Uterus (tissue), 2 donors: ENCODE results near the gene WSCD2.

ENCODE experiments used
- POLR2A ChIP-seq, 2 donors: fragments of 450-650 bp; IDR thresholded peaks; one replicate each; pipeline ENCODE4 v1.6.1; 2016; ENCODE audit warnings: antibody characterized with exemption in 2 of 2, mild to moderate bottlenecking in 1 of 2, moderate library complexity in 1 of 2
- TF ChIP-seq, protein P1 (sequence below), 4 experiments: fragments of 200-600 bp in 2 of 4; fragments of 450-650 bp in 2 of 4; sonication (generic) in 2 of 4; IDR thresholded peaks; one replicate each; pipeline ENCODE4 v1.5.1; 2016 to 2019; ENCODE audit warnings: antibody characterized with exemption in 4 of 4, mild to moderate bottlenecking in 2 of 4, moderate library complexity in 1 of 4

GRCh38 chr12:108099073-108099472, 30.0 kb upstream of the WSCD2 start:
- no peak for TF ChIP-seq POLR2A (IDR thresholded peaks at IDR 0.05)
- TF ChIP-seq, protein P1, sequence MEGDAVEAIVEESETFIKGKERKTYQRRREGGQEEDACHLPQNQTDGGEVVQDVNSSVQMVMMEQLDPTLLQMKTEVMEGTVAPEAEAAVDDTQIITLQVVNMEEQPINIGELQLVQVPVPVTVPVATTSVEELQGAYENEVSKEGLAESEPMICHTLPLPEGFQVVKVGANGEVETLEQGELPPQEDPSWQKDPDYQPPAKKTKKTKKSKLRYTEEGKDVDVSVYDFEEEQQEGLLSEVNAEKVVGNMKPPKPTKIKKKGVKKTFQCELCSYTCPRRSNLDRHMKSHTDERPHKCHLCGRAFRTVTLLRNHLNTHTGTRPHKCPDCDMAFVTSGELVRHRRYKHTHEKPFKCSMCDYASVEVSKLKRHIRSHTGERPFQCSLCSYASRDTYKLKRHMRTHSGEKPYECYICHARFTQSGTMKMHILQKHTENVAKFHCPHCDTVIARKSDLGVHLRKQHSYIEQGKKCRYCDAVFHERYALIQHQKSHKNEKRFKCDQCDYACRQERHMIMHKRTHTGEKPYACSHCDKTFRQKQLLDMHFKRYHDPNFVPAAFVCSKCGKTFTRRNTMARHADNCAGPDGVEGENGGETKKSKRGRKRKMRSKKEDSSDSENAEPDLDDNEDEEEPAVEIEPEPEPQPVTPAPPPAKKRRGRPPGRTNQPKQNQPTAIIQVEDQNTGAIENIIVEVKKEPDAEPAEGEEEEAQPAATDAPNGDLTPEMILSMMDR (IDR thresholded peaks at IDR 0.05): peak; percentile 61 to 65 (median 63)
